BE2C (cell line): ENCODE data around the gene TLE2.
A peak's percentile ranks its signal among the peaks of the same experiment; 100 is the strongest.

Experiments used
- DNase-seq: peaks from one replicate; pipeline ENCODE4 v3.0.0-alpha.2; 2020
- H3K27me3 ChIP-seq: fragments of 250-450 bp; sonication (Bioruptor Pico); 2 replicates; pipeline ENCODE4 v1.5.1; 2020; ENCODE audit warnings: mild to moderate bottlenecking
- H3K36me3 ChIP-seq: fragments of 250-450 bp; sonication (Bioruptor Pico); 2 replicates; pipeline ENCODE4 v1.5.1; 2020; ENCODE audit warnings: mild to moderate bottlenecking
- H3K4me1 ChIP-seq: fragments of 250-450 bp; sonication (Bioruptor Pico); 2 replicates; pipeline ENCODE4 v1.5.1; 2020
- H3K4me3 ChIP-seq: 2 replicates; pipeline ENCODE4 v1.5.1; 2011; ENCODE audit warnings: low read depth, low read length
- H3K9me3 ChIP-seq: fragments of 250-450 bp; sonication (Bioruptor Pico); 2 replicates; pipeline ENCODE4 v1.5.1; 2020
- CTCF ChIP-seq: IDR thresholded peaks from 2 replicates; pipeline ENCODE4 v1.5.1; 2012; ENCODE audit warnings: mild to moderate bottlenecking, low read depth, low read length

TLE2 gene

GRCh38 chr19:3024870-3025548 is 4.1 kb downstream of the TLE2 start:
- Histone ChIP-seq H3K4me1 (peaks cover 9% of the 10 kb centered on the region), H3K9me3 (no peaks in the 10 kb centered on the region), H3K4me3 (peak overlapping the region; percentile 46), H3K36me3 (no peaks in the 10 kb centered on the region), H3K27me3 (peaks cover 24% of the 10 kb centered on the region)
- no peak for TF ChIP-seq CTCF
- peak; percentile 75 for DNase-seq

GRCh38 chr19:3024509-3024869 is 4.6 kb downstream of the TLE2 start:
- Histone ChIP-seq H3K36me3 (no peaks in the 10 kb centered on the region), H3K9me3 (no peaks in the 10 kb centered on the region), H3K4me1 (peaks cover 9% of the 10 kb centered on the region), H3K27me3 (peaks cover 19% of the 10 kb centered on the region), H3K4me3 (peak overlapping the region; percentile 46; the same call in 1 of the 2 replicates)
- no peak for DNase-seq
- TF ChIP-seq CTCF: no peak

GRCh38 chr19:3020321-3020960 is 8.6 kb downstream of the TLE2 start:
- DNase-seq: no peak
- no peak overlapping the region for H3K4me3 ChIP-seq

GRCh38 chr19:3019211-3019854 is 9.7 kb downstream of the TLE2 start:
- TF ChIP-seq CTCF: no peak
- no peaks in the 10 kb centered on the region for H3K27me3 ChIP-seq
- no peak overlapping the region for H3K4me3 ChIP-seq
- H3K36me3 ChIP-seq: no peaks in the 10 kb centered on the region
- no peaks in the 10 kb centered on the region for H3K9me3 ChIP-seq
- no peak for DNase-seq
- no peaks in the 10 kb centered on the region for H3K4me1 ChIP-seq

More at GRCh38 chr19:3020321-3020960, 8.6 kb downstream of the TLE2 start:
- H3K27me3 ChIP-seq: no peaks in the 10 kb centered on the region
- H3K4me1 ChIP-seq: peaks cover 6% of the 10 kb centered on the region
- H3K36me3 ChIP-seq: no peaks in the 10 kb centered on the region
- no peaks in the 10 kb centered on the region for H3K9me3 ChIP-seq
- TF ChIP-seq CTCF: no peak

- no peak for TF ChIP-seq CTCF
- Histone ChIP-seq H3K27me3 (no peaks in the 10 kb centered on the region), H3K4me3 (no peak overlapping the region), H3K4me1 (no peaks in the 10 kb centered on the region), H3K36me3 (no peaks in the 10 kb centered on the region), H3K9me3 (no peaks in the 10 kb centered on the region)
- no peak for DNase-seq
Observed at GRCh38 chr19:3017923-3018322, 11.2 kb downstream of the TLE2 start.
